K562 (cell line): ENCODE data around the gene HRC. TPM values are rescaled to one million over a fixed set of nuclear protein-coding genes. Genes with fewer than 3 reads are reported as not detected.

Source experiments
- CTCFL ChIP-seq: IDR thresholded peaks from 2 replicates; pipeline ENCODE4 v1.6.1; 2011; ENCODE audit warnings: borderline replicate concordance, low read depth, mild to moderate bottlenecking, moderate library complexity, low read length; ENCODE audit not compliant: insufficient read depth, poor library complexity, severe bottlenecking
- DEAF1 ChIP-seq: fragments of 450-650 bp; formaldehyde crosslinking; IDR thresholded peaks from 2 replicates; pipeline ENCODE4 v1.4.0; 2020; ENCODE audit warnings: mild to moderate bottlenecking, moderate library complexity
- DPF2 ChIP-seq: fragments of 450-650 bp; IDR thresholded peaks from 2 replicates; pipeline ENCODE4 v1.6.1; 2016
- EGR1 ChIP-seq: fragments of 450-650 bp; conservative IDR thresholded peaks from 2 replicates; pipeline ENCODE4 v1.6.1; 2017; ENCODE audit warnings: mild to moderate bottlenecking
- EHMT2 ChIP-seq: fragments of 450-650 bp; IDR thresholded peaks from 2 replicates; pipeline ENCODE4 v1.6.1; 2018; ENCODE audit warnings: antibody characterized with exemption
- FOXP1 ChIP-seq: sonication (generic); formaldehyde crosslinking; IDR thresholded peaks from 2 replicates; pipeline ENCODE4 v1.8.0; 2022; ENCODE audit warnings: mild to moderate bottlenecking, missing genetic modification reagents
- GABPB2 ChIP-seq: fragments of 250-450 bp; sonication (Bioruptor Pico); conservative IDR thresholded peaks from 2 replicates; pipeline ENCODE4 v1.5.1; 2021; ENCODE audit warnings: mild to moderate bottlenecking
- HIVEP1 ChIP-seq: fragments of 250-450 bp; sonication (Bioruptor Pico); IDR thresholded peaks from 2 replicates; pipeline ENCODE4 v1.4.0; 2020; ENCODE audit warnings: mild to moderate bottlenecking
- NFXL1 ChIP-seq: fragments of 450-650 bp; formaldehyde crosslinking; IDR thresholded peaks from 2 replicates; pipeline ENCODE4 v1.4.0; 2021; ENCODE audit warnings: mild to moderate bottlenecking
- PRMT5 ChIP-seq: sonication (generic); formaldehyde crosslinking; IDR thresholded peaks from 2 replicates; pipeline ENCODE4 v1.5.0; 2020; ENCODE audit warnings: missing genetic modification reagents
- PTTG1 ChIP-seq: fragments of 450-650 bp; IDR thresholded peaks from 2 replicates; pipeline ENCODE4 v1.6.1; 2016; ENCODE audit warnings: low read depth, mild to moderate bottlenecking, missing genetic modification characterization, missing compliant biosample characterization
- SREBF2 ChIP-seq: sonication (generic); formaldehyde crosslinking; IDR thresholded peaks from 2 replicates; pipeline ENCODE4 v1.4.0; 2020; ENCODE audit warnings: mild to moderate bottlenecking, missing genetic modification reagents
- SRSF1 ChIP-seq: fragments of 200-400 bp; formaldehyde crosslinking; IDR thresholded peaks from 2 replicates; pipeline ENCODE4 v1.6.1; 2017; ENCODE audit warnings: mild to moderate bottlenecking, low read depth, low read length, moderate library complexity
- STAT5A ChIP-seq: IDR thresholded peaks from 2 replicates; pipeline ENCODE4 v1.6.1; 2012; ENCODE audit warnings: low read length, inconsistent platforms, borderline replicate concordance
- TAF15 ChIP-seq: fragments of 200-400 bp; formaldehyde crosslinking; IDR thresholded peaks from 2 replicates; pipeline ENCODE4 v1.6.1; 2017; ENCODE audit warnings: mild to moderate bottlenecking, low read depth, low read length, moderate library complexity
- TAF9B ChIP-seq: fragments of 450-650 bp; IDR thresholded peaks from 2 replicates; pipeline ENCODE4 v1.6.1; 2018; ENCODE audit warnings: mild to moderate bottlenecking; ENCODE audit not compliant: partially characterized antibody
- ZBTB34 ChIP-seq: fragments of 250-450 bp; sonication (Bioruptor Pico); IDR thresholded peaks from 2 replicates; pipeline ENCODE4 v1.8.0; 2021; ENCODE audit warnings: mild to moderate bottlenecking, moderate library complexity
- ZNF143 ChIP-seq: sonication (generic); formaldehyde crosslinking; IDR thresholded peaks from 2 replicates; pipeline ENCODE4 v1.9.0; 2022; ENCODE audit warnings: mild to moderate bottlenecking, missing genetic modification reagents
- ZNF184 ChIP-seq: sonication (generic); formaldehyde crosslinking; IDR thresholded peaks from 2 replicates; pipeline ENCODE4 v1.5.0; 2020; ENCODE audit warnings: missing genetic modification reagents
- ZNF212 ChIP-seq: fragments of 450-650 bp; formaldehyde crosslinking; IDR thresholded peaks from 2 replicates; pipeline ENCODE4 v1.4.0; 2020; ENCODE audit warnings: mild to moderate bottlenecking
- ZNF347 ChIP-seq: fragments of 450-650 bp; formaldehyde crosslinking; IDR thresholded peaks from 2 replicates; pipeline ENCODE4 v1.4.0; 2020; ENCODE audit warnings: low read depth, mild to moderate bottlenecking, moderate library complexity
- ZNF512 ChIP-seq: IDR thresholded peaks from 2 replicates; pipeline ENCODE4 v1.6.1; 2016; ENCODE audit warnings: missing genetic modification characterization, missing compliant biosample characterization
- ZNF75A ChIP-seq: fragments of 450-650 bp; formaldehyde crosslinking; IDR thresholded peaks from 2 replicates; pipeline ENCODE4 v1.4.0; 2020; ENCODE audit warnings: mild to moderate bottlenecking
- polyA plus RNA-seq, 8 experiments: library from polyadenylated mRNA; depleted of rRNA in 4 of 8; stranded (reverse) in 5 of 8; unstranded in 3 of 8; fragments of >200 nt; fragmentation: Nextera tagmentation in 2 of 8; fragmentation: Illumina TruSeq in 1 of 8; extraction: Ambion mirVana in 2 of 8; extraction: Trizol in 1 of 8; gene quantifications; 2 replicates each; pipeline versions ENCODE4 v1.2.1 to v1.2.3, GENCODE V29; 2011 to 2014; ENCODE audit warnings: inconsistent platforms in 1 of 8, missing spikeins in 1 of 8
- total RNA-seq, 7 experiments: library from RNA; depleted of rRNA in 6 of 7; stranded (reverse); fragments of >200 nt in 6 of 7; fragmentation: Illumina TruSeq in 2 of 7; extraction: Trizol in 2 of 7; gene quantifications; 2 replicates each; pipeline versions ENCODE4 v1.2.1 to v1.2.3, GENCODE V29; 2011 to 2021; ENCODE audit warnings: low replicate concordance in 1 of 7

Gene HRC
- total and polyA plus RNA-seq, 9 of the 15 experiments (the other 6 are each of a cell fraction or from before 2014, with no cell fraction given) = 0.66 to 18.7 (median 13.1) TPM

GRCh38 chr19:49113762-49114629 is 41.2 kb downstream of the HRC start, which contains the start of gene LIN7B (continued):
- TF ChIP-seq ZNF512 (tag) (no peak), TAF9B (no peak), PRMT5 (CRISPR knock-in tag) (no peak), FOXP1 (peak; percentile 37; the same call in 1 of the 2 replicates), PTTG1 (no peak), DEAF1 (CRISPR knock-in tag) (no peak), TAF15 (no peak), EGR1 (no peak), SRSF1 (no peak), GABPB2 (CRISPR knock-in tag) (no peak), STAT5A (no peak), SREBF2 (CRISPR knock-in tag) (no peak), NFXL1 (CRISPR knock-in tag) (no peak), HIVEP1 (CRISPR knock-in tag) (no peak), EHMT2 (peak; percentile 42; the same call in 1 of the 2 replicates), CTCFL (peak; percentile 85), ZBTB34 (CRISPR knock-in tag) (no peak), ZNF184 (CRISPR knock-in tag) (no peak), ZNF75A (no peak), ZNF143 (CRISPR knock-in tag) (no peak; the same call in 1 of the 2 replicates), ZNF212 (CRISPR knock-in tag) (no peak), ZNF347 (CRISPR knock-in tag) (no peak), DPF2 (peak; percentile 46; the same call in 1 of the 2 replicates)
